ENCODE measurements around the gene CTIF.
A peak's percentile ranks its signal among the peaks of the same experiment; 100 is the strongest.

GRCh38 chr18:48539406-48540250 is 797 bp downstream of the CTIF start:
- TF ChIP-seq, protein P1, sequence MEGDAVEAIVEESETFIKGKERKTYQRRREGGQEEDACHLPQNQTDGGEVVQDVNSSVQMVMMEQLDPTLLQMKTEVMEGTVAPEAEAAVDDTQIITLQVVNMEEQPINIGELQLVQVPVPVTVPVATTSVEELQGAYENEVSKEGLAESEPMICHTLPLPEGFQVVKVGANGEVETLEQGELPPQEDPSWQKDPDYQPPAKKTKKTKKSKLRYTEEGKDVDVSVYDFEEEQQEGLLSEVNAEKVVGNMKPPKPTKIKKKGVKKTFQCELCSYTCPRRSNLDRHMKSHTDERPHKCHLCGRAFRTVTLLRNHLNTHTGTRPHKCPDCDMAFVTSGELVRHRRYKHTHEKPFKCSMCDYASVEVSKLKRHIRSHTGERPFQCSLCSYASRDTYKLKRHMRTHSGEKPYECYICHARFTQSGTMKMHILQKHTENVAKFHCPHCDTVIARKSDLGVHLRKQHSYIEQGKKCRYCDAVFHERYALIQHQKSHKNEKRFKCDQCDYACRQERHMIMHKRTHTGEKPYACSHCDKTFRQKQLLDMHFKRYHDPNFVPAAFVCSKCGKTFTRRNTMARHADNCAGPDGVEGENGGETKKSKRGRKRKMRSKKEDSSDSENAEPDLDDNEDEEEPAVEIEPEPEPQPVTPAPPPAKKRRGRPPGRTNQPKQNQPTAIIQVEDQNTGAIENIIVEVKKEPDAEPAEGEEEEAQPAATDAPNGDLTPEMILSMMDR (IDR thresholded peaks at IDR 0.05), result peak in 1 of 6 experiments; percentile 4
- TF ChIP-seq POLR2A (IDR thresholded peaks at IDR 0.05), result no peak
